WTC11 (cell line): ENCODE measurements around the gene ZNF12. TPM values are rescaled to one million over a fixed set of nuclear protein-coding genes. Genes with fewer than 3 reads are reported as not detected.
A peak's percentile ranks its signal among the peaks of the same experiment; 100 is the strongest.

ENCODE experiments used
- ATAC-seq: fragments of 200-7000 bp; cut with Tn5 transposase; 2 replicates; pipeline ENCODE4 v1.10.0; 2021; ENCODE audit warnings: mild to moderate bottlenecking, moderate library complexity
- CTCF ChIA-PET: fragments of 300-600 bp; sonication (Branson Sonifier 250); formaldehyde crosslinking; loops from one replicate; lab custom pipeline; 2021; ENCODE audit warnings: antibody characterized with exemption; lab: Charles Lee
- POLR2A ChIA-PET: fragments of 350-600 bp; sonication (Branson Sonifier 250); formaldehyde crosslinking; loops from one replicate; lab custom pipeline; 2021; ENCODE audit warnings: antibody characterized with exemption; lab: Charles Lee
- DNase-seq: peaks from one replicate; pipeline ENCODE4 v3.0.0; 2021; ENCODE audit warnings: low spot score
- H3K27ac Mint-ChIP-seq: 2 replicates; pipeline ENCODE4 v1.8.0; 2021; ENCODE audit warnings: mixed read lengths
- H3K27me3 Mint-ChIP-seq: 2 replicates; pipeline ENCODE4 v1.8.0; 2021; ENCODE audit warnings: low read depth, mild to moderate bottlenecking, moderate library complexity, mixed read lengths
- H3K36me3 Mint-ChIP-seq: 2 replicates; pipeline ENCODE4 v1.8.0; 2021; ENCODE audit warnings: mixed read lengths
- H3K4me1 Mint-ChIP-seq: 2 replicates; pipeline ENCODE4 v1.8.0; 2022; ENCODE audit warnings: mixed read lengths
- H3K4me3 Mint-ChIP-seq: 2 replicates; pipeline ENCODE4 v1.8.0; 2021; ENCODE audit warnings: mild to moderate bottlenecking, moderate library complexity, mixed read lengths
- H3K9me3 Mint-ChIP-seq: 2 replicates; pipeline ENCODE4 v1.8.0; 2021; ENCODE audit warnings: mixed read lengths
- ARID4B ChIP-seq: sonication (generic); formaldehyde crosslinking; IDR thresholded peaks from 2 replicates; pipeline ENCODE4 v1.8.0; 2023; ENCODE audit warnings: missing genetic modification reagents, mild to moderate bottlenecking, borderline replicate concordance
- ATF1 ChIP-seq: sonication (generic); formaldehyde crosslinking; IDR thresholded peaks from 2 replicates; pipeline ENCODE4 v1.8.1; 2023; ENCODE audit warnings: mild to moderate bottlenecking, moderate library complexity, missing genetic modification reagents
- CREB1 ChIP-seq: sonication (generic); formaldehyde crosslinking; IDR thresholded peaks from 2 replicates; pipeline ENCODE4 v1.8.0; 2023; ENCODE audit warnings: mild to moderate bottlenecking, missing genetic modification reagents
- E2F4 ChIP-seq: sonication (generic); formaldehyde crosslinking; IDR thresholded peaks from 2 replicates; pipeline ENCODE4 v1.8.1; 2022; ENCODE audit warnings: low read depth, mild to moderate bottlenecking, moderate library complexity, missing genetic modification reagents, borderline replicate concordance
- EMX1 ChIP-seq: fragments of 250-450 bp; sonication (Bioruptor Pico); IDR thresholded peaks from 2 replicates; pipeline ENCODE4 v1.8.0; 2021; ENCODE audit warnings: mild to moderate bottlenecking
- HMGA2 ChIP-seq: fragments of 250-450 bp; sonication (Bioruptor Pico); IDR thresholded peaks from 2 replicates; pipeline ENCODE4 v1.4.0; 2021; ENCODE audit warnings: mild to moderate bottlenecking, moderate library complexity
- IRF1 ChIP-seq: sonication (generic); formaldehyde crosslinking; IDR thresholded peaks from 2 replicates; pipeline ENCODE4 v1.8.0; 2023; ENCODE audit warnings: missing genetic modification reagents
- NFYB ChIP-seq: sonication (generic); formaldehyde crosslinking; conservative IDR thresholded peaks from 2 replicates; pipeline ENCODE4 v1.8.0; 2022; ENCODE audit warnings: low read depth, missing genetic modification reagents
- NR1H2 ChIP-seq: sonication (generic); formaldehyde crosslinking; IDR thresholded peaks from 2 replicates; pipeline ENCODE4 v1.9.0; 2021; ENCODE audit warnings: mild to moderate bottlenecking, moderate library complexity, missing genetic modification reagents
- SMAD3 ChIP-seq: sonication (generic); formaldehyde crosslinking; IDR thresholded peaks from 2 replicates; pipeline ENCODE4 v1.8.0; 2022; ENCODE audit warnings: missing genetic modification reagents, mild to moderate bottlenecking, borderline replicate concordance
- SOX15 ChIP-seq: fragments of 250-450 bp; sonication (Bioruptor Pico); IDR thresholded peaks from 2 replicates; pipeline ENCODE4 v1.9.0; 2021; ENCODE audit warnings: mild to moderate bottlenecking
- ZNF512 ChIP-seq: sonication (generic); formaldehyde crosslinking; IDR thresholded peaks from 2 replicates; pipeline ENCODE4 v1.8.1; 2022; ENCODE audit warnings: missing genetic modification reagents, borderline replicate concordance
- total RNA-seq: library from RNA; stranded (reverse); gene quantifications from 3 replicates; pipeline ENCODE4 v1.2.3, GENCODE V29; 2021

ZNF12 gene
- total RNA-seq, 1 experiment from 2014 or later = 21.6 TPM

- TF ChIP-seq E2F4 = no peak
- no peak for TF ChIP-seq SMAD3
- TF ChIP-seq ZNF512 = no peak
- TF ChIP-seq EMX1 (CRISPR knock-in tag) = no peak
- no peak for TF ChIP-seq NFYB (CRISPR knock-in tag)
Observed at GRCh38 chr7:6644728-6645127, 62.0 kb downstream of the ZNF12 start (continued).

GRCh38 chr7:6643915-6644625 is 62.7 kb downstream of the ZNF12 start:
- no peak for ATAC-seq
- ChIA-PET POLR2A (no interaction called here), CTCF (no interaction called here)
- TF ChIP-seq HMGA2 (CRISPR knock-in tag) (no peak), CREB1 (CRISPR knock-in tag) (no peak)
- no peak for DNase-seq
- Mint-ChIP-seq H3K4me1 (peaks cover 9% of the 10 kb centered on the region), H3K27ac (no peak overlapping the region), H3K9me3 (no peaks in the 10 kb centered on the region), H3K4me3 (no peak overlapping the region), H3K36me3 (no peaks in the 10 kb centered on the region), H3K27me3 (no peaks in the 10 kb centered on the region)

- POLR2A ChIA-PET = no interaction called here
- Mint-ChIP-seq H3K4me1 (peaks cover 14% of the 10 kb centered on the region), H3K27ac (no peak overlapping the region), H3K9me3 (no peaks in the 10 kb centered on the region), H3K4me3 (no peak overlapping the region), H3K27me3 (no peaks in the 10 kb centered on the region), H3K36me3 (no peaks in the 10 kb centered on the region)
- TF ChIP-seq SOX15 (CRISPR knock-in tag) (no peak), ARID4B (CRISPR knock-in tag) (no peak), NR1H2 (CRISPR knock-in tag) (no peak), ATF1 (0 out of 2 replicates have a peak, but pooled peaks have one; percentile 29), EMX1 (CRISPR knock-in tag) (no peak), IRF1 (no peak)
- ATAC-seq = no peak
- DNase-seq = no peak
- CTCF ChIA-PET = no interaction called here
Observed at GRCh38 chr7:6642861-6643640, 63.7 kb downstream of the ZNF12 start.
